Measurements from ENCODE around the gene KIF1A.

GRCh38 chr2:240741091-240741490 is 78.9 kb downstream of the KIF1A start:
- TF ChIP-seq EGR1 (IDR thresholded peaks at IDR 0.05; ENCODE audit: borderline replicate concordance, low read depth, low read length): no peak
- TF ChIP-seq GABPA (IDR thresholded peaks at IDR 0.05; ENCODE audit: borderline replicate concordance, insufficient read depth, low read length): no peak
